Panc1 (cell line): ENCODE data around the gene EHD1.

Experiments
- CTCF ChIP-seq: fragments of 450-650 bp; IDR thresholded peaks from 2 replicates; pipeline ENCODE4 v1.5.1; 2017; ENCODE audit warnings: mild to moderate bottlenecking
- POLR2AphosphoS5 ChIP-seq: IDR thresholded peaks from 2 replicates; pipeline ENCODE4 v1.6.1; 2012; ENCODE audit warnings: mild to moderate bottlenecking, low read depth, low read length, moderate library complexity

- TF ChIP-seq CTCF (no peak), POLR2AphosphoS5 (no peak)
Observed at GRCh38 chr11:64833509-64833908, 44.9 kb downstream of the EHD1 start.
